KMS-11 (cell line): Measurements from ENCODE around the gene DCLK3.

Source experiments
- H2AFZ ChIP-seq: fragments of 200-600 bp; sonication (generic); 2 replicates; pipeline ENCODE4 v1.6.1; 2016; ENCODE audit warnings: antibody characterized with exemption, mixed run types, low read depth
- H3K27ac ChIP-seq: fragments of 200-600 bp; sonication (generic); 2 replicates; pipeline ENCODE4 v1.6.1; 2016; ENCODE audit warnings: mild to moderate bottlenecking, mixed run types
- H3K27me3 ChIP-seq: fragments of 200-600 bp; sonication (generic); 2 replicates; pipeline ENCODE4 v1.6.1; 2017; ENCODE audit warnings: mild to moderate bottlenecking, low read depth, mixed run types, moderate library complexity; ENCODE audit not compliant: insufficient read depth
- H3K36me3 ChIP-seq: fragments of 200-600 bp; sonication (generic); 2 replicates; pipeline ENCODE4 v1.6.1; 2017; ENCODE audit warnings: mild to moderate bottlenecking, mixed run types; ENCODE audit not compliant: insufficient read depth
- H3K4me1 ChIP-seq: fragments of 200-600 bp; sonication (generic); 2 replicates; pipeline ENCODE4 v1.6.1; 2016; ENCODE audit warnings: mild to moderate bottlenecking, low read depth, mixed run types; ENCODE audit not compliant: poor library complexity, severe bottlenecking
- H3K4me2 ChIP-seq: fragments of 200-600 bp; sonication (generic); 2 replicates; pipeline ENCODE4 v1.7.0; 2016; ENCODE audit warnings: mild to moderate bottlenecking, mixed run types
- H3K4me3 ChIP-seq: fragments of 200-600 bp; sonication (generic); IDR thresholded peaks from 2 replicates; pipeline ENCODE4 v1.6.1; 2017; ENCODE audit warnings: low read depth, low read length, mixed read lengths; ENCODE audit not compliant: insufficient read depth
- H3K79me2 ChIP-seq: fragments of 200-600 bp; sonication (generic); 2 replicates; pipeline ENCODE4 v1.6.1; 2016; ENCODE audit warnings: low read depth, mixed run types; ENCODE audit not compliant: insufficient read depth
- H3K9ac ChIP-seq: fragments of 200-600 bp; sonication (generic); 2 replicates; pipeline ENCODE4 v1.6.1; 2016; ENCODE audit warnings: mild to moderate bottlenecking, mixed run types
- H4K20me1 ChIP-seq: fragments of 200-600 bp; sonication (generic); 2 replicates; pipeline ENCODE4 v1.6.1; 2016; ENCODE audit warnings: mild to moderate bottlenecking, mixed run types; ENCODE audit not compliant: insufficient read depth
- CTCF ChIP-seq: fragments of 200-600 bp; sonication (generic); conservative IDR thresholded peaks from 2 replicates; pipeline ENCODE4 v1.6.1; 2017; ENCODE audit warnings: low read depth, mild to moderate bottlenecking, antibody characterized with exemption, low read length, moderate library complexity, mixed read lengths

DCLK3 gene

GRCh38 chr3:36688815-36689214, 75.5 kb downstream of the DCLK3 start:
- TF ChIP-seq CTCF, result no peak
- no peak overlapping the region for H3K27ac ChIP-seq
- H3K27me3 ChIP-seq, result no peaks in the 10 kb centered on the region
- H3K36me3 ChIP-seq, result no peaks in the 10 kb centered on the region
- H3K9ac ChIP-seq, result no peak overlapping the region
- no peak overlapping the region for H3K4me2 ChIP-seq
- no peak overlapping the region for H2AFZ ChIP-seq
- H4K20me1 ChIP-seq, result no peaks in the 10 kb centered on the region
- H3K4me1 ChIP-seq, result no peaks in the 10 kb centered on the region
- H3K79me2 ChIP-seq, result no peaks in the 10 kb centered on the region
- no peak overlapping the region for H3K4me3 ChIP-seq

DNA sequence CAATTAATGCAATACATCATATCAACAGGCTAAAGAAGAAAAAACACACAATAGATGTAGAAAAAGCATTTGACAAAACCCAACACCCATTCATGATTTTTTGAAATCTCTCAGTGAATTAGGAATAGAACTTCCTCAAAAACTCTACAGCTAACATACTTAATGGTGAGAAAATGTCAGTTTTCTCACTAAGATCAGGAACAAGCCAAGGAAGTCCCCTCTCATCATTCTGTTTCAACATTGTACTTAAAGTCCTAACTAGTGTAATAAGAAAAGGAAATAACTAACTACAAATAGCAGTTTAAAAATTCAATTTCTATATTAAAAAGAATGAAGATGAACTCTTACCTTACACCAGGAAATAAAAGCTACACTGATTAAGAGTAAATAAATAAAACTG, 77.8 kb downstream of the DCLK3 start:
- TF ChIP-seq CTCF, result no peak
- H3K27me3 ChIP-seq, result no peaks in the 10 kb centered on the region

DNA sequence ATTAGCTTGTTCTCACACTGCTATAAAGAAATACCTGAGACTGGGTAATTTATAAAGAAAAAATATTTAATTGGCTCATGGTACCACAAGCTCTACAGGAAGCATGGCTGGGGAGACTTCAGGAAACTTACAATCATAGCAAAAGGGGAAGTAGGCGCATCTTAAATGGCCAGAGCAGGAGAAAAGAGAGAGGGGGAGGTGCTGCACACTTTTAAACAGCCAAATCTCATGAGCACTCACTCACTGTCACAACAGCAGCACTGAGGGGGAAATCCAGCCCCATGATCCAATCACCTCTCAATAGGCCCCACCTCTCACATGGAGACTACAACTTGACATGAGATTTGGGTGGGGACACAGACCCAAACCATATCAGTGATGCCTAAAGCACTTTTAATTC, 82.5 kb downstream of the DCLK3 start:
- no peak overlapping the region for H3K27ac ChIP-seq
- no peaks in the 10 kb centered on the region for H3K36me3 ChIP-seq
- no peaks in the 10 kb centered on the region for H3K79me2 ChIP-seq
- H3K4me3 ChIP-seq, result no peak overlapping the region
- no peaks in the 10 kb centered on the region for H3K27me3 ChIP-seq
- peaks cover 5% of the 10 kb centered on the region for H3K4me1 ChIP-seq
- no peak overlapping the region for H2AFZ ChIP-seq
- no peak overlapping the region for H3K9ac ChIP-seq
- no peaks in the 10 kb centered on the region for H4K20me1 ChIP-seq
- TF ChIP-seq CTCF, result no peak
- no peak overlapping the region for H3K4me2 ChIP-seq

More for the DNA sequence above, 77.8 kb downstream of the DCLK3 start:
- Histone ChIP-seq H3K36me3 (no peaks in the 10 kb centered on the region), H3K27ac (no peak overlapping the region), H2AFZ (no peak overlapping the region), H3K9ac (no peak overlapping the region), H3K4me3 (no peak overlapping the region), H3K79me2 (no peaks in the 10 kb centered on the region), H3K4me1 (no peaks in the 10 kb centered on the region), H3K4me2 (no peak overlapping the region), H4K20me1 (no peaks in the 10 kb centered on the region)

GRCh38 chr3:36680952-36681351, 83.4 kb downstream of the DCLK3 start:
- TF ChIP-seq CTCF, result no peak
- Histone ChIP-seq H3K9ac (no peak overlapping the region), H3K27me3 (no peaks in the 10 kb centered on the region), H3K79me2 (no peaks in the 10 kb centered on the region), H3K36me3 (no peaks in the 10 kb centered on the region), H4K20me1 (no peaks in the 10 kb centered on the region), H3K4me2 (no peak overlapping the region), H3K4me1 (peaks cover 5% of the 10 kb centered on the region), H3K4me3 (no peak overlapping the region), H3K27ac (no peak overlapping the region), H2AFZ (no peak overlapping the region)
